ENCODE results near the gene C5.

DNA sequence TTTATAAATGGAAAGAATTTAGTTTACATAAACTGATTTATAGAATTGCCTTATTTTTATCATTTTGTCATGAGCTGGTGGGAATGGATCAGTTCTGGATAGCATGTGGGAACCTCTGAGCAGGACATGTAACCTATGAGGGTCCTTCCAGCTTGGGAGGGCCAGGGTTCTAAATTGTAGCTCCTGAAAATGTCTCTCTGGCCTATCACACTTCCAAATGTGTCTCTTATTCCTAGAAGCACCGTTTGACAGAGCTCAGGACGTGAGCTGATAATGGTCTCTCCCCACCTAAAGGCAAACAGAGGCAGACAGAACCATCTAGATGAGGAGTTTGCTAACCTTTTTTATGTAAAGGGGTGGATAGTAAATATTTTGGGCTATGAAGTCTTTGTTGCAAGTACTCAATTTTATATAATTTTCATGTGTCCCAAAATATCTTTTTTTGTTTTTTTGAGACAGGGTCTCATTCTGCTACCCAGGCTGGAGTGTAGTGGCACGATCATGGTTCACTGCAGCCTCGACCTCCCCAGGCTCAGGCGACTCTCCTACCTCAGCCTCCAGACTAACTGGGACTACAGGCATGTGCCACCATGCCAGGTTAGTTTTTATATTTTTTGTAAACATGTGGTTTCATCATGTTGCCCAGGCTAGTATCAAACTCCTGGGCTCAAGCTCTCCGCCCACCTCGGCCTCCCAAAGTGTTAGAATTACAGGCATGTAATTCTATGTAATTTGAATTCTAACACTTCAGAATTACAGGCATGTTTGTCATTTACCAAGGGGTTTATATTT, 127.5 kb downstream of the C5 start:
- TF ChIP-seq, protein P1, sequence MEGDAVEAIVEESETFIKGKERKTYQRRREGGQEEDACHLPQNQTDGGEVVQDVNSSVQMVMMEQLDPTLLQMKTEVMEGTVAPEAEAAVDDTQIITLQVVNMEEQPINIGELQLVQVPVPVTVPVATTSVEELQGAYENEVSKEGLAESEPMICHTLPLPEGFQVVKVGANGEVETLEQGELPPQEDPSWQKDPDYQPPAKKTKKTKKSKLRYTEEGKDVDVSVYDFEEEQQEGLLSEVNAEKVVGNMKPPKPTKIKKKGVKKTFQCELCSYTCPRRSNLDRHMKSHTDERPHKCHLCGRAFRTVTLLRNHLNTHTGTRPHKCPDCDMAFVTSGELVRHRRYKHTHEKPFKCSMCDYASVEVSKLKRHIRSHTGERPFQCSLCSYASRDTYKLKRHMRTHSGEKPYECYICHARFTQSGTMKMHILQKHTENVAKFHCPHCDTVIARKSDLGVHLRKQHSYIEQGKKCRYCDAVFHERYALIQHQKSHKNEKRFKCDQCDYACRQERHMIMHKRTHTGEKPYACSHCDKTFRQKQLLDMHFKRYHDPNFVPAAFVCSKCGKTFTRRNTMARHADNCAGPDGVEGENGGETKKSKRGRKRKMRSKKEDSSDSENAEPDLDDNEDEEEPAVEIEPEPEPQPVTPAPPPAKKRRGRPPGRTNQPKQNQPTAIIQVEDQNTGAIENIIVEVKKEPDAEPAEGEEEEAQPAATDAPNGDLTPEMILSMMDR (IDR thresholded peaks at IDR 0.05; ENCODE audit: insufficient read depth, low read length): no peak
- TF ChIP-seq, protein P2, sequence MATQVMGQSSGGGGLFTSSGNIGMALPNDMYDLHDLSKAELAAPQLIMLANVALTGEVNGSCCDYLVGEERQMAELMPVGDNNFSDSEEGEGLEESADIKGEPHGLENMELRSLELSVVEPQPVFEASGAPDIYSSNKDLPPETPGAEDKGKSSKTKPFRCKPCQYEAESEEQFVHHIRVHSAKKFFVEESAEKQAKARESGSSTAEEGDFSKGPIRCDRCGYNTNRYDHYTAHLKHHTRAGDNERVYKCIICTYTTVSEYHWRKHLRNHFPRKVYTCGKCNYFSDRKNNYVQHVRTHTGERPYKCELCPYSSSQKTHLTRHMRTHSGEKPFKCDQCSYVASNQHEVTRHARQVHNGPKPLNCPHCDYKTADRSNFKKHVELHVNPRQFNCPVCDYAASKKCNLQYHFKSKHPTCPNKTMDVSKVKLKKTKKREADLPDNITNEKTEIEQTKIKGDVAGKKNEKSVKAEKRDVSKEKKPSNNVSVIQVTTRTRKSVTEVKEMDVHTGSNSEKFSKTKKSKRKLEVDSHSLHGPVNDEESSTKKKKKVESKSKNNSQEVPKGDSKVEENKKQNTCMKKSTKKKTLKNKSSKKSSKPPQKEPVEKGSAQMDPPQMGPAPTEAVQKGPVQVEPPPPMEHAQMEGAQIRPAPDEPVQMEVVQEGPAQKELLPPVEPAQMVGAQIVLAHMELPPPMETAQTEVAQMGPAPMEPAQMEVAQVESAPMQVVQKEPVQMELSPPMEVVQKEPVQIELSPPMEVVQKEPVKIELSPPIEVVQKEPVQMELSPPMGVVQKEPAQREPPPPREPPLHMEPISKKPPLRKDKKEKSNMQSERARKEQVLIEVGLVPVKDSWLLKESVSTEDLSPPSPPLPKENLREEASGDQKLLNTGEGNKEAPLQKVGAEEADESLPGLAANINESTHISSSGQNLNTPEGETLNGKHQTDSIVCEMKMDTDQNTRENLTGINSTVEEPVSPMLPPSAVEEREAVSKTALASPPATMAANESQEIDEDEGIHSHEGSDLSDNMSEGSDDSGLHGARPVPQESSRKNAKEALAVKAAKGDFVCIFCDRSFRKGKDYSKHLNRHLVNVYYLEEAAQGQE (IDR thresholded peaks at IDR 0.05; ENCODE audit: insufficient replicate concordance, low read depth): no peak
- TF ChIP-seq SPI1 (IDR thresholded peaks at IDR 0.05; ENCODE audit: borderline replicate concordance, low read depth) (no peak), POLR2AphosphoS5 (IDR thresholded peaks at IDR 0.05; ENCODE audit: low read depth) (no peak), GABPA (IDR thresholded peaks at IDR 0.05; ENCODE audit: low read depth) (no peak)
